Pons (tissue), 1 donor: Measurements from ENCODE around the gene HDAC4.
"Not testable (repeated sequence)": the region's sequence is repeated elsewhere in the genome, so short reads cannot be mapped to it uniquely, and the experiment has no call there.

ENCODE experiments used
- DNase-seq: peaks from one replicate; pipeline ENCODE4 v3.0.0-alpha.2; 2016; ENCODE audit warnings: low spot score

HDAC4 gene

GRCh38 chr2:239084007-239084406 is 316.8 kb downstream of the HDAC4 start:
- no peak for DNase-seq

GRCh38 chr2:239082425-239082824 is 318.4 kb downstream of the HDAC4 start:
- DNase-seq = no peak

- no peak for DNase-seq
Measured at GRCh38 chr2:239081622-239082021, 319.2 kb downstream of the HDAC4 start.

- DNase-seq = no peak
Measured at GRCh38 chr2:239081046-239081445, 319.8 kb downstream of the HDAC4 start.

GRCh38 chr2:239079671-239080294 is 321.0 kb downstream of the HDAC4 start:
- DNase-seq = no peak

GRCh38 chr2:239078128-239078924 is 322.5 kb downstream of the HDAC4 start:
- DNase-seq = no peak

GRCh38 chr2:239077260-239077659 is 323.6 kb downstream of the HDAC4 start:
- no peak for DNase-seq

- DNase-seq = no peak
Measured at GRCh38 chr2:239075918-239076758, 324.7 kb downstream of the HDAC4 start.

GRCh38 chr2:239073745-239074530 is 326.9 kb downstream of the HDAC4 start:
- DNase-seq = no peak

GRCh38 chr2:239073270-239073669 is 327.6 kb downstream of the HDAC4 start:
- DNase-seq = no peak

- DNase-seq = no peak
Measured at GRCh38 chr2:239072786-239073185, 328.0 kb downstream of the HDAC4 start.

- DNase-seq = no peak
Measured at GRCh38 chr2:239070466-239070865, 330.4 kb downstream of the HDAC4 start.

- DNase-seq = not testable (repeated sequence)
Measured at GRCh38 chr2:239069362-239070333, 331.2 kb downstream of the HDAC4 start.

GRCh38 chr2:239068411-239068810 is 332.4 kb downstream of the HDAC4 start:
- no peak for DNase-seq

GRCh38 chr2:239067196-239067865 is 333.5 kb downstream of the HDAC4 start:
- DNase-seq = no peak

- no peak for DNase-seq
Measured at GRCh38 chr2:239066597-239066996, 334.2 kb downstream of the HDAC4 start.

GRCh38 chr2:239065962-239066361 is 334.9 kb downstream of the HDAC4 start:
- no peak for DNase-seq

- DNase-seq = no peak
Measured at GRCh38 chr2:239065537-239065936, 335.3 kb downstream of the HDAC4 start.

- DNase-seq = no peak
Measured at GRCh38 chr2:239064891-239065290, 335.9 kb downstream of the HDAC4 start.

- DNase-seq = no peak
Measured at GRCh38 chr2:239064253-239064652, 336.6 kb downstream of the HDAC4 start.
